ENCODE data around the gene RFX1.

DNA sequence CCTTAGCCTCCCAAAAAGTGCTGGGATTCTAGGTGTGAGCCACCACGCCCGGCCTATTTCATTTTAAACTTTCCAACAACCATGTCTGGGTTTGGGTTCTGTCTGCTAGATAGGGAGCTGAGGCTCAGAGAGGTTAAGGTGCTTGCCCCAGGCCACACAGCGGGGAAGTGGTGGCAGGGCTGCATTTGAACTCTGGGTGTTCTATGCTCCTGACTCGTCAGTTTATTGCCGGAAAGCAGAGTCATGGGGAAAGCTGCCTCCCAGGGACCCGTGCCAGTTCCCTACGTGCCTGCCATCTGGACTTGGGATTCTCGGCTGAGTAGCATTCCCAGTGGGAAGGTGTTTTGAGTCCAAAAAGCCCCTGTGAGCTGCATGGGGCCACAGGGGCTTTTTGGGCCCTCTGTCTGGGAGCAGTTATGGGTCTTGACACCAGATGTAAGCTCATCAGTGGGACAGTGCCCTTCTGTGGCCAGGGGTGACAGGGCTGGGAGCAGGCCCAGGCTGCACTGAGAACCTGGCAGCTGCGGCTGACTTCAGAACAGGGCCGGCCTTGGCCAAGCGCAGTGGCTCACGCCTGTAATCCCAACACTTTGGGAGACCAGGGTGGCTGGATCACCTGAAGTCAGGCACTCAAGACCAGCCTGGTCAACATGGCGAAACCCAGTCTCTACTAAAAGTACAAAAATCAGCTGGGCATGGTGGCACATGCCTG is 10.9 kb downstream of the RFX1 start:
- TF ChIP-seq, protein P1, sequence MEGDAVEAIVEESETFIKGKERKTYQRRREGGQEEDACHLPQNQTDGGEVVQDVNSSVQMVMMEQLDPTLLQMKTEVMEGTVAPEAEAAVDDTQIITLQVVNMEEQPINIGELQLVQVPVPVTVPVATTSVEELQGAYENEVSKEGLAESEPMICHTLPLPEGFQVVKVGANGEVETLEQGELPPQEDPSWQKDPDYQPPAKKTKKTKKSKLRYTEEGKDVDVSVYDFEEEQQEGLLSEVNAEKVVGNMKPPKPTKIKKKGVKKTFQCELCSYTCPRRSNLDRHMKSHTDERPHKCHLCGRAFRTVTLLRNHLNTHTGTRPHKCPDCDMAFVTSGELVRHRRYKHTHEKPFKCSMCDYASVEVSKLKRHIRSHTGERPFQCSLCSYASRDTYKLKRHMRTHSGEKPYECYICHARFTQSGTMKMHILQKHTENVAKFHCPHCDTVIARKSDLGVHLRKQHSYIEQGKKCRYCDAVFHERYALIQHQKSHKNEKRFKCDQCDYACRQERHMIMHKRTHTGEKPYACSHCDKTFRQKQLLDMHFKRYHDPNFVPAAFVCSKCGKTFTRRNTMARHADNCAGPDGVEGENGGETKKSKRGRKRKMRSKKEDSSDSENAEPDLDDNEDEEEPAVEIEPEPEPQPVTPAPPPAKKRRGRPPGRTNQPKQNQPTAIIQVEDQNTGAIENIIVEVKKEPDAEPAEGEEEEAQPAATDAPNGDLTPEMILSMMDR (conservative IDR thresholded peaks at IDR 0.05; ENCODE audit: low read depth in 2 of 2) = no peak
- TF ChIP-seq, protein P2, sequence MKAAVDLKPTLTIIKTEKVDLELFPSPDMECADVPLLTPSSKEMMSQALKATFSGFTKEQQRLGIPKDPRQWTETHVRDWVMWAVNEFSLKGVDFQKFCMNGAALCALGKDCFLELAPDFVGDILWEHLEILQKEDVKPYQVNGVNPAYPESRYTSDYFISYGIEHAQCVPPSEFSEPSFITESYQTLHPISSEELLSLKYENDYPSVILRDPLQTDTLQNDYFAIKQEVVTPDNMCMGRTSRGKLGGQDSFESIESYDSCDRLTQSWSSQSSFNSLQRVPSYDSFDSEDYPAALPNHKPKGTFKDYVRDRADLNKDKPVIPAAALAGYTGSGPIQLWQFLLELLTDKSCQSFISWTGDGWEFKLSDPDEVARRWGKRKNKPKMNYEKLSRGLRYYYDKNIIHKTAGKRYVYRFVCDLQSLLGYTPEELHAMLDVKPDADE (IDR thresholded peaks at IDR 0.05) = no peak
- TF ChIP-seq, protein P3, sequence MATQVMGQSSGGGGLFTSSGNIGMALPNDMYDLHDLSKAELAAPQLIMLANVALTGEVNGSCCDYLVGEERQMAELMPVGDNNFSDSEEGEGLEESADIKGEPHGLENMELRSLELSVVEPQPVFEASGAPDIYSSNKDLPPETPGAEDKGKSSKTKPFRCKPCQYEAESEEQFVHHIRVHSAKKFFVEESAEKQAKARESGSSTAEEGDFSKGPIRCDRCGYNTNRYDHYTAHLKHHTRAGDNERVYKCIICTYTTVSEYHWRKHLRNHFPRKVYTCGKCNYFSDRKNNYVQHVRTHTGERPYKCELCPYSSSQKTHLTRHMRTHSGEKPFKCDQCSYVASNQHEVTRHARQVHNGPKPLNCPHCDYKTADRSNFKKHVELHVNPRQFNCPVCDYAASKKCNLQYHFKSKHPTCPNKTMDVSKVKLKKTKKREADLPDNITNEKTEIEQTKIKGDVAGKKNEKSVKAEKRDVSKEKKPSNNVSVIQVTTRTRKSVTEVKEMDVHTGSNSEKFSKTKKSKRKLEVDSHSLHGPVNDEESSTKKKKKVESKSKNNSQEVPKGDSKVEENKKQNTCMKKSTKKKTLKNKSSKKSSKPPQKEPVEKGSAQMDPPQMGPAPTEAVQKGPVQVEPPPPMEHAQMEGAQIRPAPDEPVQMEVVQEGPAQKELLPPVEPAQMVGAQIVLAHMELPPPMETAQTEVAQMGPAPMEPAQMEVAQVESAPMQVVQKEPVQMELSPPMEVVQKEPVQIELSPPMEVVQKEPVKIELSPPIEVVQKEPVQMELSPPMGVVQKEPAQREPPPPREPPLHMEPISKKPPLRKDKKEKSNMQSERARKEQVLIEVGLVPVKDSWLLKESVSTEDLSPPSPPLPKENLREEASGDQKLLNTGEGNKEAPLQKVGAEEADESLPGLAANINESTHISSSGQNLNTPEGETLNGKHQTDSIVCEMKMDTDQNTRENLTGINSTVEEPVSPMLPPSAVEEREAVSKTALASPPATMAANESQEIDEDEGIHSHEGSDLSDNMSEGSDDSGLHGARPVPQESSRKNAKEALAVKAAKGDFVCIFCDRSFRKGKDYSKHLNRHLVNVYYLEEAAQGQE (IDR thresholded peaks at IDR 0.05; ENCODE audit: unreplicated experiment) = no peak
- TF ChIP-seq CREB1 (CRISPR knock-in tag; IDR thresholded peaks at IDR 0.05; ENCODE audit: low read depth) (no peak), EZH2 (IDR thresholded peaks at IDR 0.05; ENCODE audit: low read depth, unreplicated experiment) (no peak), EZH2phosphoT487 (IDR thresholded peaks at IDR 0.05; ENCODE audit: unreplicated experiment) (no peak)
